MG63 (cell line): Measurements from ENCODE around the gene TMTC1. TPM values are rescaled to one million over a fixed set of nuclear protein-coding genes. Genes with fewer than 3 reads are reported as not detected.

Experiments
- DNase-seq: peaks from one replicate; pipeline ENCODE4 v3.0.0-alpha.2; 2020
- H3K27me3 ChIP-seq: fragments of 250-450 bp; sonication (Bioruptor Pico); 2 replicates; pipeline ENCODE4 v1.5.1; 2020; ENCODE audit warnings: mild to moderate bottlenecking, moderate library complexity
- H3K36me3 ChIP-seq: fragments of 250-450 bp; sonication (Bioruptor Pico); 2 replicates; pipeline ENCODE4 v1.5.1; 2020; ENCODE audit warnings: mild to moderate bottlenecking, moderate library complexity
- H3K4me3 ChIP-seq: fragments of 250-450 bp; sonication (Bioruptor Pico); 2 replicates; pipeline ENCODE4 v1.5.1; 2020; ENCODE audit warnings: mild to moderate bottlenecking, moderate library complexity
- H3K9me3 ChIP-seq: fragments of 250-450 bp; sonication (Bioruptor Pico); 2 replicates; pipeline ENCODE4 v1.5.1; 2020; ENCODE audit warnings: mild to moderate bottlenecking, moderate library complexity
- total RNA-seq: library from RNA; depleted of rRNA; stranded (reverse); fragments of >200 nt; shearing (Covaris generic); gene quantifications from 2 replicates; pipeline ENCODE4 v1.2.3, GENCODE V29; 2014; ENCODE audit warnings: low replicate concordance

The TMTC1 gene
- total RNA-seq, 1 experiment from 2014 or later: 10.2 TPM

DNA sequence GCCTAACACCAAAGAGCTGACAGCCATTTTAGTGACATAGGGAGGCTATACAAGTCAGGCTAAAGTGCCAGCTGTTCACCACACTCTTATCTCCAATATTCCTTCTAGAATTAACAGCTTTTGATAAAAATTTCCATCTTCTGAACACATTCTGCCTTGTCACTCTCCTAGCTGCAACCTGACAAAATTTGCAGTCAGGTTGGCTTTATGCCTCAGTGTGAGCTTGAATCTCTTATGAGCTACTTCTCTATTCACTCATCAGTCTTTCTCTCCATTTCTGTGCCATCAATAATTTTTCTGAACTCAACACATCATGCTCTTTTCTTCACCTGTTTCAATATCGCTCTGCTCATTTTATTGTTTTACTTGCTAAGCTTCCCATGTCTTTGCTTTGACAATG lies 50.2 kb downstream of the TMTC1 start:
- Histone ChIP-seq H3K4me3 (no peak overlapping the region), H3K27me3 (no peaks in the 10 kb centered on the region), H3K9me3 (no peaks in the 10 kb centered on the region), H3K36me3 (no peaks in the 10 kb centered on the region)
- DNase-seq: no peak

DNA sequence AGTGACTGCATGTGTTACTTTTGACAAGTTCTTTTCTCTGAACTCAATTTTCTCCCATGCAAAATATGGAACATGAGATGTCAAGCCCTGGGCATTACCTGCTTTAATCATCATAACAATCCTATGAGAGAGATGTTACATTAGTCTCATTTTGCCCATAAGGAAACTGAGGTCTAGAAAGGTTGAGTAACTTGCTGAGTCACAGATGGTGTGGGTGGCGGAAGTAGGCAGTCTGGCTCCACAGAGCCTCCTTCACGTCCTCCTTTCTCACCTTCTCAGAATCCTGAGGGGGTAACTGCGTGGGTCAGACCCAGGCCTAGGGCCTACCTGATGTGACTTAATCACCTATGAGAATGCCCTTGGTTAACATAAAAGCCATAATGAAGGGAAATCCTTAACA lies 50.7 kb downstream of the TMTC1 start:
- H3K27me3 ChIP-seq: no peaks in the 10 kb centered on the region
- DNase-seq: no peak
- H3K4me3 ChIP-seq: no peak overlapping the region
- no peaks in the 10 kb centered on the region for H3K36me3 ChIP-seq
- H3K9me3 ChIP-seq: no peaks in the 10 kb centered on the region

DNA sequence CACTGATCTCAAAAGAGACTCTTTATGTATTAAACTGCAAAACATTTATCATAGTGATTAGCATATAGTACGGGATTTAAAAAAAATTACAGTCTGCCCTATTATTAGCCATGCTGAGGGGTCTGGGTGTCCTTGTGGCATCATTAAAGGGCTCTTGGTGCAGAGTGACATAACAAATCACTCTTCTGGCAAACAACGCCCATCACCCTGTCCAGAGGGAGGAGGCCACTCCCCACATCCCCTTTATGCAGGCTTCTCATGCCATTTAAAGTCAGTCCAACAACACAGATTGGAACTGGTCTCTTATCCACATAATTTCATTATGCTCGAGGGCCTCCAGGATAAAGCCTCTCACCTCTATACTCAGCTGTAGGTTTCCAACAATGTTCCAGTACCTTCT lies 51.1 kb downstream of the TMTC1 start:
- Histone ChIP-seq H3K9me3 (no peaks in the 10 kb centered on the region), H3K27me3 (no peaks in the 10 kb centered on the region), H3K4me3 (no peak overlapping the region), H3K36me3 (no peaks in the 10 kb centered on the region)
- no peak for DNase-seq

DNA sequence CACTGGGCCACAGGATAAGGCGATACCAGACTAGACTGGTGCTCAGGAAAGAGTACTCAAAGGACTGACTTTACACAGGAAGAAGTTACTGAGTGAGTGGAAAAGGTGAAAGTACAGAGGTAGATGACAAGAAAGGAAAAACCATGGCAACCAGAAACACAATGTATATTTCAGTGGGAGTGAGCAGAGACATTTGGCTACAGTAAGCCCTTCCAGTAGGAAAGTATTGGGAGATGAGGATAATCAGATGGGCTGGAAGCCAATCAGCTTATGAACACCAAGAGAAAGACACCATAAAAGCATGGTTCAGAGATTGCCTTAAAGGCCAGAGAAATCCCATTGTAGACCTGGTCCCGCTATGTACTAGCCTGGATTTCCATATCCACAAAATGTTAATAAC lies 51.6 kb downstream of the TMTC1 start:
- DNase-seq: no peak

DNA sequence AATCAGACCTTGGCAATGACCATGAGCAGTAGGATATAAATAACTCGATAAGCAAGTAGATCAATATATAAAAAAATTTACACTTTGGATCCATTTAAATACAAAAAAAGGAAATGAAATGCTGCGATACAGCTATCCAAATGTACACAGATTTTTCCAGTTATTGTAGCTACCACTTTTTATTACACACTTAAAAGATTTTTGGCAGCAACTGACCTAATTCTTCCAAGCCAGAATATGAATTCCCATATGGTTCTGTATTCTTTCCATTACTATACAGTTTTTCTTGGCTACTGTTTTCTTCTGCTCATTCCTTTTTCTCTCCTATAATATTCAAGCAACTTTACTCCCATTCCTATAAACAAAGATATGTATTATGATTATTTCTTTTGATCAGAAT lies 52.2 kb downstream of the TMTC1 start:
- Histone ChIP-seq H3K9me3 (no peaks in the 10 kb centered on the region), H3K36me3 (no peaks in the 10 kb centered on the region), H3K4me3 (no peak overlapping the region), H3K27me3 (no peaks in the 10 kb centered on the region)
- no peak for DNase-seq

More for the DNA sequence above, 51.6 kb downstream of the TMTC1 start:
- Histone ChIP-seq H3K9me3 (no peaks in the 10 kb centered on the region), H3K27me3 (no peaks in the 10 kb centered on the region), H3K36me3 (no peaks in the 10 kb centered on the region), H3K4me3 (no peak overlapping the region)

DNA sequence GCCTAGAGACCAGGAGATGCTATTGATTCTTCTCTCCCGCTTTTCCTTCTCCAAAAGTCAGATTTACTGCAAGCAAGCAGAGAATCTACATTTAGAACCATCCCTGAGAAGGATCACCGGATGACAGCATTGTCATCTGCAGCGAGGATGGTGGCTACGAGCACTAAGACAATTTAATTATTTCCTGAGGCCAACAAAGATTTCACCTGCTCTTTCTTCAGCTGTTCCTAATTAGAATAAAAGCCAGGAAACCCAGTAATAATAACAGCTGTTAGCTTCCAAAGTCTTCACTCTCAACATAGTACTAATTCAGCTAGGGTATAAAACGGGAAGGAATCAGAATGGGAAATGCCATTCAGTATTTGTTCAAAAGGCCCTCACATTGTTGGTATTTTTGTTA lies 53.3 kb downstream of the TMTC1 start:
- no peak for DNase-seq
- Histone ChIP-seq H3K4me3 (no peak overlapping the region), H3K9me3 (no peaks in the 10 kb centered on the region), H3K36me3 (no peaks in the 10 kb centered on the region), H3K27me3 (no peaks in the 10 kb centered on the region)

DNA sequence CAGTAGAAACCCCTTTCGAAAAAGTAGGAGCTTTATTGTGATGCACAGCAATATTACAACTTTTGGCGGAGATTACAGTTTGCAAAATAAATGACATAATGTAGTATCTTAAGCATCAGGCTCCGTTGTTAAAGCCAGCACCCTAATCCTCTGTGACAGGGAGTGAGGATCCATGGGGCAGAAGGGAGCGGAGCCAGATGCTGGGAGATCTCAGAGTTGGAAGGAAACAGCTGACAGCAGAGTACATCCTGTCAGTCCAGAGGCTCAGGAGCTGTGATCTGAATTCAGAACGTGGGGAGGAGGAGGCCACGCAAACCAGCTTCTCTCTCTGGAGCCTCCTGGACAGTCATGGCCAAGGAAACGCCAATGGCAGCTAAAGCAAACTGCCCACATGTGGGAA lies 55.7 kb downstream of the TMTC1 start:
- H3K36me3 ChIP-seq: no peaks in the 10 kb centered on the region
- no peak overlapping the region for H3K4me3 ChIP-seq
- DNase-seq: no peak
- no peaks in the 10 kb centered on the region for H3K27me3 ChIP-seq
- H3K9me3 ChIP-seq: no peaks in the 10 kb centered on the region

DNA sequence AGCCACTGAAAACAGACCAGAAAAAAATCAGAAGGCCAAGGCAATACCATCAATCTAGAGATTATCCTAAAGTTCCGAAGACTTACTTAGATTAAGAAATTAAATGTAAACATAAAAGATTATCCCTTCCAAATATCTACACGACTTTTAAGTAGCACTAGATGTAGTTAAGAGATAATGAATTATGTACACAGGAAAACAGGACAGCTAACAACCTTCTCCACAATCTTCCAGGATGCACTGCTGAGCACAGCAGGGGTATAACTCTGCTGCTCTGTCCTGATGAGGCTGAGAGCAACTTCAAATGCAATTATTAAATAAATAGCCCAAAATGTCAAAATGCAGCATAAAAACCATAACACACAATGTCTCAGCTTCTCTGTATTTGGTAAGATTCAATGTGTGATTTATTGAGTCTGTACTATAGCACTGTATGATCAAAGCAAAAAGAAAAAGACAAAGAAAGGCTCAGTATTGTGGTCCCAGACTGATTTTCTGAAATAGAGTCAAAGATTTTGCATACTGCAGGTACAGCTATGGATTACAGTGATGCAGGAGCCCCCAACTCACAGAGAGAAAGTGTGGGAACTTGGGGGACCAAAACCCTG lies 56.9 kb downstream of the TMTC1 start:
- H3K36me3 ChIP-seq: no peaks in the 10 kb centered on the region
- DNase-seq: no peak
- H3K9me3 ChIP-seq: no peaks in the 10 kb centered on the region
- H3K27me3 ChIP-seq: no peaks in the 10 kb centered on the region
- H3K4me3 ChIP-seq: no peak overlapping the region

DNA sequence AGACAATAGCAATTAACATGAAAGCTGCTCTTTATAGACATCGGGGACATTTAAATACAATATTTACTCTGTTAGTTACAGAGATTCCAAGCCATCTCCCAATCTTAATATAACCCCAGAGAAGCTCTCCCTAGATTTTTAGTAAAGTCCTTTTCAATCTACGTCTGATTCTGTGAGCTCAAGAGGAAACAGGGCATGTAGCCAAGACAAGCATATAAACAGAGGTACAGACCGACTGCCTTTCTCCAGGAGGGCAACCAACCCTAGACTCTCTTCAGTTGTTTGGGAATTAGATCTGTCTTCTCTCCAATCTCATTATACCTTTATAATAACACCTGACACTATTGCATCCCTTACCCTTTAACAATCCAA lies 57.4 kb downstream of the TMTC1 start:
- Histone ChIP-seq H3K9me3 (no peaks in the 10 kb centered on the region), H3K36me3 (no peaks in the 10 kb centered on the region), H3K27me3 (no peaks in the 10 kb centered on the region), H3K4me3 (no peak overlapping the region)
- DNase-seq: no peak

DNA sequence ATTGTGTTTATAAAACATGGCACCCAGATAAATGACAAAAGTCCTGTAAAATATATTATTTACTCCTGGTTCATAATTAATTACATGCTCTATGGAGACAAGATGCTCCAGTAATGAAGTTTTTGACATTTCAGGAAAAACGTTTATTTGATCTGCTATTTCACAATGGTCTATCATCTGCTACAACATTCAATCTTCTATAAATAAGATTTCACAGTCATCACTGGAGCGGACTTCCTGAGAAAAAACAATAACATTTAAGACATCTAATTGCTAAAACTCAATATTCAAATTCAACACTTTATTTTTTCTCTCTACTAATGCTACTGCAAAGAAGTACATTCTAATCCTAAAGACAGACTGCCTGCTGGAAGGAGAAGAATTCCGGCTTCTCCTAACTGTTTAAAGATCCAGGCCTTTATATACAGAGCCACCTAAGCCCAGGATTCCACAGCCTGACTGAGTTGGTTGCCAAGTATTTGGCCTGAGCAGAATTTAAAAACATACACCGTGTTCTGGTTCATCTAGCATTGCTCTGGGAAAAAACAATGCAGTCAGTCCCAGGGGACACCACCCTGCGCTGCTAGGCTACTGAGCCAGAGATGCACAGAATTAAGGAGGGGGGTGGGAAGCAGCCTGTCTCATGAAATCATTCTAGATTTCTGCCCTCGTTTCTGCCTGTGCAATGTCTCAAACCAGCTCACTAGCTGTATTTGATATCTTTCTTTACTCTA lies 58.0 kb downstream of the TMTC1 start:
- DNase-seq: no peak
- Histone ChIP-seq H3K4me3 (no peak overlapping the region), H3K9me3 (no peaks in the 10 kb centered on the region), H3K36me3 (no peaks in the 10 kb centered on the region), H3K27me3 (no peaks in the 10 kb centered on the region)

DNA sequence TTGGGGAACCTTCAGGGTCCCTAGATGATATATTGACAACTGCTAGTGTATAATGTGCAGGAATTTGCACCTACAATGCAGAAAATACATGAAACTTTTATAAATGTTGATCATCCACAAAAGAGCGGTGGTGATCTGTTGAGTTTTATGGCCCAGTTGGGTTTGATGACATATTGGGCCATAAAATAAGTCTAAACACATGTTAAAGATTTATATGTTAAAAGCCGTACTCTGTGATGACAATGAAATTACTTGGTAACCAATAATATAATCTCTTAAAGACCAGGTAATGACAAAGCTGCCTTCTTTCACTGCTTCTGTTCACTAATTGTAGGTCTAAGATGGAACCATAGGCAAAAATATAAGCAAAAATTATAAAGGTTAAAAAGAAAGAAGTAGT lies 61.6 kb downstream of the TMTC1 start:
- H3K36me3 ChIP-seq: no peaks in the 10 kb centered on the region
- H3K27me3 ChIP-seq: no peaks in the 10 kb centered on the region
- no peak overlapping the region for H3K4me3 ChIP-seq
- H3K9me3 ChIP-seq: no peaks in the 10 kb centered on the region
- DNase-seq: no peak

DNA sequence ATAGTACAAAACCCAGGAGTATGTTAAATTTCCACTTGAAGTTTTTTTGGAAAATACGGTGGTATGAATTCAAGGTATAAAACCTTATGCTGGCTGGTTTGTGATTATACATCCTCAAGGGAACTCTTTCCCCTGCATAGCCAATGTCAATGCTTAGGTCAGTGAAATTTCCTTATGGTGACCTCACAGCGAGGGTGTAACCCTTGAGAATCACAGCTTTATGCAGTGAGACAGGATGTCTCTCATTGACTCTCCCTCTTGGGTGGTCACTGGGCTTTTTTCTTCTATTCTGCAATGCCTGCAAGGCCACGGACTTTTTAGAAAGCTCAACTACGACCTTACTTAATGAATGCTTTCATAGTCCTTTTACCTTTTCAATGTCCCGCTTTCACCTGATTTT lies 64.4 kb downstream of the TMTC1 start:
- Histone ChIP-seq H3K9me3 (no peaks in the 10 kb centered on the region), H3K36me3 (no peaks in the 10 kb centered on the region), H3K4me3 (no peak overlapping the region), H3K27me3 (no peaks in the 10 kb centered on the region)
- no peak for DNase-seq

DNA sequence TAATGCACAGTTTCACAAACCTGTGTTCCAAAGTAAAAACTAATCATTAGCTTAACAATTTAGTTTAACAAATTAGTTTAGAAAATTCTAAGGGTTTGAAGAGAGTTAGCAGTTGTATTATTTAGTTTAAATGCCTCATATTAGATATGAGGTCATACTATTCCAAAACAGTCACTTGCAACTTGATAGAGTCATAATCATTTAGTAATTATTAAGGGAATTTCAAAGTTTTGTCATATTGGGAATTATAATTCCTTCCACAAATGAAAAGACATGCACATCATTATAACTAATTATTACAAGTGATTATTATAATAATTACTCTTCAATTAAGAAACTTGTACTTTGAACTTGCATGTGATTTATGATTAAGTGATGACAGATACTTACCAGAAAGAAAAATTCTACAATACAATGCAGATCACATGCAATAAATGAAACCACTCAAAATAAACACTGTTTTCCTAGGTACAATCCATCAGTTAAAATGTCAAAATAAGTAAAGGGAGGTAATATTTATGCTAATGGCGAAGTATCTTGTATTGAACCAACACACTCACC lies 66.1 kb downstream of the TMTC1 start:
- Histone ChIP-seq H3K36me3 (no peaks in the 10 kb centered on the region), H3K27me3 (no peaks in the 10 kb centered on the region), H3K9me3 (no peaks in the 10 kb centered on the region), H3K4me3 (no peak overlapping the region)
- no peak for DNase-seq

DNA sequence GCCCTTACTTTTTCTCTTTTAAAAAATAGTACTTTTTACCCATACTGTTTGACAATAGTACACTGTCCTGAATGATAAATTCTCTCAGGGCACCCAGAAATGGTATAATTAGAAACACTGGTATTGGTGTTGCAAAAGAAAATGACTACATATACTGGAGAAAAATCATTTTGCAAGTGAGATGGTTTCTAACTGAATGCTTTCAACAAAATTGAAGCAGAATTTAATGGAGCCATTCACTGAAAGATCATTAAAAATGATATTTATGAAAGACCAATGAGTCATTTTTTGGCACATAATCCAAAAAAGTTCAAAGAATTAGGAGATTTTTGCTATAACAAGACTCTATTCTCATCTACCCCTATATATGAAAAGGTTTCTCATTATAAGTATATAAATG lies 68.8 kb downstream of the TMTC1 start:
- H3K27me3 ChIP-seq: no peaks in the 10 kb centered on the region
- H3K4me3 ChIP-seq: no peak overlapping the region
- no peaks in the 10 kb centered on the region for H3K9me3 ChIP-seq
- no peaks in the 10 kb centered on the region for H3K36me3 ChIP-seq
- DNase-seq: no peak

DNA sequence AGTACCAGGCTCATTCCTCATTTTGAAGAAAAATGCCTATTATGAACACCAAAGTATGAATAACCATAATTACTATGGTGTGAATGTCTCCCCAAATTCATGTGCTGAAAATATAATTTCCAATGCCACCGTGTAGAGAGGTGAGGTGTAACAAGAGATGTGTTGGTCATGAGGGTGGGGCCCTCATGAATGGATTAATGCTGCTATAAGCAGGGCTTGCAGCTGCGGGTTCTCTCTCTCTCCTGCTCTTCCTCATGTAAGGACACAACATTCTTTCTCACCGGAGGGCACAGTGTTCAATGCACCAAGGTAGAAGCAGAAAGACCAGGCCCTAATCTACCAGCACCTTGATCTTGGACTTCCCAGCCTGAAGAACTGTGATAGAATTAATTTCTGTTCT lies 70.0 kb downstream of the TMTC1 start:
- H3K9me3 ChIP-seq: no peaks in the 10 kb centered on the region
- H3K4me3 ChIP-seq: no peak overlapping the region
- DNase-seq: no peak
- no peaks in the 10 kb centered on the region for H3K27me3 ChIP-seq
- H3K36me3 ChIP-seq: no peaks in the 10 kb centered on the region

DNA sequence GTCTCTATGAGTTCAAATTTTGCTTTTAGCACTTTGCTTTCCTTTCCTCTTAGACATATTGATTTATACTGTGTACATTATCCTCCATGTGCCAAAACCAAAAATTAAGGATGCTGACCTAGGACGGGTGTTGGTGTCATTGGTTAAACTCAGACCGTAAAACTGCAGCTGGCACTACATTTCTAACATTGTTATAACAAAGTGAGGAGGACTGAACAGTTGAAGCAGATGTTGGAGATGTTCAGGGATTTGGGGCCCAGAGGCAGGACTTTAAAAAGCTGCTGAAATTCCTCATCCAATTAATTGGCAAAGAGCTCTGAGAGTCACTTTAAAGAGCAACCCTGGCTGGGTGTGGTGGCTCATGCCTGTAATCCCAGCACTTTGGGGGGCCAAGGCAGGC lies 72.4 kb downstream of the TMTC1 start:
- Histone ChIP-seq H3K27me3 (no peaks in the 10 kb centered on the region), H3K4me3 (no peak overlapping the region), H3K9me3 (no peaks in the 10 kb centered on the region), H3K36me3 (no peaks in the 10 kb centered on the region)
- DNase-seq: no peak

DNA sequence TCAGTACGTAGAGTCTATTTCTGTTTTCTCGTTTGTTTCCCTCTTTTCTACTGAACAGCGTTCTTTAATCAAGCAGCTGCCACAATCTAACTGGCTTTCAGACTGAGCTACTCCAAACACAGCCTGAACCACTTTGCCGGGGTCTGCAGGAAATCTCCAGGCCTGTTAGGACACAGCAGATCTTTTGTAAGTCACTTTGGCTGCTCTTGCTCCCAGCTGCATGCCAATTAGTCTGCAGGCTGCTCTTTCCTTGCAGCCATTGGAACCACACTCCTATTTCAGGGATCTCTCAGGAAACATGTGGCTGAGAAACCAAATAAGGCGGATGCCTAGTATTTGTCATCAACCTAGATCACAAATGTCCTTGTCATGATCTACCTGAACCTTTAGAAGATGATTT lies 73.6 kb downstream of the TMTC1 start:
- Histone ChIP-seq H3K27me3 (no peaks in the 10 kb centered on the region), H3K4me3 (no peak overlapping the region), H3K36me3 (no peaks in the 10 kb centered on the region), H3K9me3 (no peaks in the 10 kb centered on the region)
- DNase-seq: no peak

DNA sequence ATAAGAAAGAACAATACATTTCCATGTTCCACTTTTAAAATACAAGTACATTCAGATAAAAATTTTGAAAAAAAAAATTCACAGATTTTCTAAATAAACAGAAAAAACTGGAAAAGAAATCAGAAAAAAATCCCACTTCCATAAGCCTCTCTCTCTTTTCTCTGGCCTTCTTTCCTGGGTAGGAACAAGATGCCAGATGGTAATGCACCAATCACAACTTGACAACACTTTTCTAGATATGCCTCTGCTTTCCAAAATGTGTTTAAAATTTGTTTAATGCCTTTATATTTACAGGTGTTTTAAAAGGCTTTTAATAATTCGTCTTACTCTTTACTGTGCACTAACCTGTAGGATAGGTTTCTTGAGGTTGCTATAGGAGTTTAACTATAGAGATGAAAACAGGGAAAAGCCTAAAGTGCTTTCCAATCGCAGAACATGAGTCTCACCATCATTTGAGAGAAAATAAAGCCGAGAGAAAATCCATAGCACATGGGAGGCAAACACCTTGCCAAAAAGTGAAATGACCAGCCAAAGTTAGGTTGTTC lies 74.2 kb downstream of the TMTC1 start:
- H3K4me3 ChIP-seq: no peak overlapping the region
- no peaks in the 10 kb centered on the region for H3K36me3 ChIP-seq
- no peaks in the 10 kb centered on the region for H3K27me3 ChIP-seq
- DNase-seq: no peak
- no peaks in the 10 kb centered on the region for H3K9me3 ChIP-seq
